Neural progenitor cell (in vitro differentiated cells): ENCODE data around the gene GNAI1. TPM values are rescaled to one million over a fixed set of nuclear protein-coding genes. Genes with fewer than 3 reads are reported as not detected.

Experiments
- DNase-seq: peaks from one replicate; pipeline ENCODE4 v3.0.0-alpha.2; 2016; ENCODE audit warnings: low spot score
- H2AFZ ChIP-seq: fragments of 200-600 bp; sonication (generic); replicated peaks from 2 replicates; pipeline ENCODE4 v1.6.1; 2016; ENCODE audit warnings: antibody characterized with exemption
- H3F3A ChIP-seq: fragments of 200-600 bp; sonication (generic); 2 replicates; pipeline ENCODE4 v1.6.1; 2016; ENCODE audit warnings: antibody characterized with exemption, low read depth
- H3K27ac ChIP-seq: fragments of 200-600 bp; sonication (generic); 2 replicates; pipeline ENCODE4 v1.5.1; 2016; ENCODE audit warnings: mild to moderate bottlenecking
- H3K27me3 ChIP-seq: fragments of 200-600 bp; sonication (generic); 2 replicates; pipeline ENCODE4 v1.6.1; 2016; ENCODE audit warnings: mild to moderate bottlenecking, moderate library complexity
- H3K36me3 ChIP-seq: fragments of 200-600 bp; sonication (generic); 2 replicates; pipeline ENCODE4 v1.5.1; 2016
- H3K4me1 ChIP-seq: fragments of 200-600 bp; sonication (generic); 2 replicates; pipeline ENCODE4 v1.6.1; 2016; ENCODE audit warnings: mixed run types
- H3K4me2 ChIP-seq: fragments of 200-600 bp; sonication (generic); 2 replicates; pipeline ENCODE4 v1.6.1; 2016
- H3K4me3 ChIP-seq: fragments of 200-600 bp; sonication (generic); 2 replicates; pipeline ENCODE4 v1.5.1; 2016
- H3K79me2 ChIP-seq: fragments of 200-600 bp; sonication (generic); 2 replicates; pipeline ENCODE4 v1.6.1; 2016; ENCODE audit warnings: low read depth
- H3K9ac ChIP-seq: fragments of 200-600 bp; sonication (generic); 2 replicates; pipeline ENCODE4 v1.6.1; 2016
- H3K9me3 ChIP-seq: fragments of 200-600 bp; sonication (generic); 2 replicates; pipeline ENCODE4 v1.5.1; 2016; ENCODE audit warnings: low read depth
- H4K20me1 ChIP-seq: fragments of 200-600 bp; sonication (generic); 2 replicates; pipeline ENCODE4 v1.6.1; 2016; ENCODE audit warnings: low read depth
- H3K27ac Mint-ChIP-seq: 3 replicates; pipeline ENCODE4 v1.8.0; 2021; ENCODE audit warnings: mixed read lengths
- H3K27me3 Mint-ChIP-seq: 2 replicates; pipeline ENCODE4 v1.8.0; 2022; ENCODE audit warnings: low read depth, mild to moderate bottlenecking, inconsistent platforms, moderate library complexity, mixed read lengths; ENCODE audit not compliant: insufficient read depth
- H3K36me3 Mint-ChIP-seq: 3 replicates; pipeline ENCODE4 v1.8.0; 2021; ENCODE audit warnings: mixed read lengths
- H3K4me1 Mint-ChIP-seq: 3 replicates; pipeline ENCODE4 v1.8.0; 2021; ENCODE audit warnings: mixed read lengths
- H3K4me3 Mint-ChIP-seq: 3 replicates; pipeline ENCODE4 v1.8.0; 2021; ENCODE audit warnings: mild to moderate bottlenecking, moderate library complexity, mixed read lengths
- H3K9me3 Mint-ChIP-seq: 3 replicates; pipeline ENCODE4 v1.8.0; 2020; ENCODE audit warnings: mixed read lengths
- CTCF ChIP-seq: fragments of 200-600 bp; sonication (generic); IDR thresholded peaks from 2 replicates; pipeline ENCODE4 v1.5.1; 2017; ENCODE audit warnings: antibody characterized with exemption, mild to moderate bottlenecking
- EZH2 ChIP-seq: fragments of 200-600 bp; sonication (generic); IDR thresholded peaks from 2 replicates; pipeline ENCODE4 v1.6.1; 2017; ENCODE audit warnings: antibody characterized with exemption, mild to moderate bottlenecking, moderate library complexity
- EZH2phosphoT487 ChIP-seq: fragments of 200-600 bp; sonication (generic); IDR thresholded peaks from 2 replicates; pipeline ENCODE4 v1.6.1; 2017; ENCODE audit warnings: antibody characterized with exemption
- total RNA-seq: library from RNA; depleted of rRNA; stranded (reverse); fragments of >200 nt; gene quantifications from 2 replicates; pipeline ENCODE4 v1.2.3, GENCODE V29; 2015; ENCODE audit warnings: low replicate concordance

Gene GNAI1
- 56.9 and 91.3 TPM in 2 replicates for total RNA-seq

GRCh38 chr7:80134536-80135308 lies at the start of gene GNAI1:
TSS of gene GNAI1 (plus strand) at chr7:80134831. CDS start at chr7:80135161, 330 bp downstream.
- peak within 1 kb of the TSS; percentile 97 for H3K27ac Mint-ChIP-seq
- Histone ChIP-seq H3K4me2 (peak within 1 kb of the TSS; percentile 91), H3K36me3 (no peaks in the 10 kb centered on the region), H3K27ac (peak within 1 kb of the TSS; percentile 91), H2AFZ (peak within 1 kb of the TSS; percentile 96), H3K9me3 (no peaks in the 10 kb centered on the region), H3K27me3 (no peaks in the 10 kb centered on the region), H3K4me3 (peak within 1 kb of the TSS; percentile 99), H3K4me1 (peaks cover 35% of the 10 kb centered on the region), H3K9ac (peak within 1 kb of the TSS; percentile 86), H3K79me2 (peaks cover 50% of the 10 kb centered on the region), H3F3A (peaks cover 14% of the 10 kb centered on the region), H4K20me1 (peaks cover 20% of the 10 kb centered on the region)
- peaks cover 4% of the 10 kb centered on the region for H3K27me3 Mint-ChIP-seq
- peaks cover 6% of the 10 kb centered on the region for H3K36me3 Mint-ChIP-seq
- peak; percentile 93 for DNase-seq
- peaks cover 7% of the 10 kb centered on the region for H3K9me3 Mint-ChIP-seq
- no peak for TF ChIP-seq EZH2
- TF ChIP-seq CTCF = peak; percentile 66
- peak; percentile 39 for TF ChIP-seq EZH2phosphoT487
- peak within 1 kb of the TSS; percentile 99 for H3K4me3 Mint-ChIP-seq
- peaks cover 27% of the 10 kb centered on the region for H3K4me1 Mint-ChIP-seq

- H3K36me3 Mint-ChIP-seq = no peaks in the 10 kb centered on the region
- Histone ChIP-seq H3F3A (no peaks in the 10 kb centered on the region), H3K4me2 (no peak overlapping the region), H3K27ac (no peak overlapping the region), H3K27me3 (no peaks in the 10 kb centered on the region), H3K9me3 (no peaks in the 10 kb centered on the region), H3K79me2 (no peaks in the 10 kb centered on the region), H4K20me1 (no peaks in the 10 kb centered on the region), H3K4me3 (no peak overlapping the region), H3K36me3 (no peaks in the 10 kb centered on the region), H2AFZ (no peak overlapping the region), H3K4me1 (no peaks in the 10 kb centered on the region), H3K9ac (no peak overlapping the region)
- H3K4me1 Mint-ChIP-seq = no peaks in the 10 kb centered on the region
- TF ChIP-seq EZH2 (no peak), EZH2phosphoT487 (no peak), CTCF (no peak)
- no peak overlapping the region for H3K27ac Mint-ChIP-seq
- no peak overlapping the region for H3K4me3 Mint-ChIP-seq
- no peak for DNase-seq
- no peaks in the 10 kb centered on the region for H3K27me3 Mint-ChIP-seq
- H3K9me3 Mint-ChIP-seq = no peaks in the 10 kb centered on the region
These were observed 47.4 kb upstream of the GNAI1 start for GRCh38 chr7:80087051-80087770.

DNA sequence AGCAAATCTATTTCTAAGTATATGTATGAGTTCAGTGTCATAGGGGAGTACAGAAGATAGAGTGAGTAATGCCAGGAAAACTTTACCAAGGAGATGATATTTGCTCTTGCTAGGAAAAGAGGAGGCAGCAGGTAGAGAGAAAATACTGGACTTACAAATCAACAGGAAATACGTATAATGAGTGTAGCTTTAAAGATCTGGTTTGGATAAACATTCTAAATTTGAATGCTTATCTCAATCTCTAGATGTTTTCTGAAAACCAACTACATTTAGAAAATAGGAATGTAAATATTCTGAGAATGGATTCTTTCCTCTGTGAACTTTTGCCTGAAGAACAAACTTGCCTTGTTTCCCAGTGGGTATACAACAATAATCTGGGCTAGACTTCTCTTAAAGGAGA lies 46.9 kb upstream of the GNAI1 start:
- H3K4me1 Mint-ChIP-seq = no peaks in the 10 kb centered on the region
- DNase-seq = no peak
- H3K4me3 Mint-ChIP-seq = no peak overlapping the region
- no peaks in the 10 kb centered on the region for H3K36me3 ChIP-seq
- no peaks in the 10 kb centered on the region for H3K4me1 ChIP-seq
- no peak overlapping the region for H3K9ac ChIP-seq
- no peaks in the 10 kb centered on the region for H3K36me3 Mint-ChIP-seq
- no peak overlapping the region for H3K27ac Mint-ChIP-seq
- no peaks in the 10 kb centered on the region for H3K79me2 ChIP-seq
- H3K27me3 Mint-ChIP-seq = no peaks in the 10 kb centered on the region
- H3K4me2 ChIP-seq = no peak overlapping the region
- no peak overlapping the region for H3K4me3 ChIP-seq
- H3K9me3 Mint-ChIP-seq = no peaks in the 10 kb centered on the region
- no peak for TF ChIP-seq CTCF
- TF ChIP-seq EZH2 = no peak
- no peak for TF ChIP-seq EZH2phosphoT487
- H3F3A ChIP-seq = no peaks in the 10 kb centered on the region
- no peaks in the 10 kb centered on the region for H4K20me1 ChIP-seq
- no peak overlapping the region for H3K27ac ChIP-seq
- H3K9me3 ChIP-seq = no peaks in the 10 kb centered on the region
- H3K27me3 ChIP-seq = no peaks in the 10 kb centered on the region
- no peak overlapping the region for H2AFZ ChIP-seq
